GM10847 (cell line): ENCODE data around the gene PTGR3.

Source experiments
- POLR2A ChIP-seq: IDR thresholded peaks from 2 replicates; pipeline ENCODE4 v1.6.1; 2011; ENCODE audit not compliant: insufficient read length; ENCODE audit errors: extremely low read depth

The PTGR3 gene

GRCh38 chr18:75211953-75212750 lies 3.2 kb upstream of the PTGR3 start:
- TF ChIP-seq POLR2A, result no peak

- no peak for TF ChIP-seq POLR2A
Measured at GRCh38 chr18:75211626-75211952, 2.6 kb upstream of the PTGR3 start.

GRCh38 chr18:75211002-75211621 lies 2.2 kb upstream of the PTGR3 start:
- TF ChIP-seq POLR2A, result no peak

GRCh38 chr18:75210274-75211001 lies 1.5 kb upstream of the PTGR3 start, which contains the start of gene TSHZ1:
Gene TSHZ1 (plus strand): TSS chr18:75210797. CDS start chr18:75211877, 1,080 bp downstream.
- no peak for TF ChIP-seq POLR2A

GRCh38 chr18:75209951-75210258 lies 966 bp upstream of the PTGR3 start:
- TF ChIP-seq POLR2A, result no peak

GRCh38 chr18:75208836-75209128 lies 157 bp downstream of the PTGR3 start:
- peak; percentile 27 for TF ChIP-seq POLR2A

GRCh38 chr18:75208155-75208835 lies 644 bp downstream of the PTGR3 start:
- no peak for TF ChIP-seq POLR2A

GRCh38 chr18:75207310-75208154 lies 1.4 kb downstream of the PTGR3 start:
- TF ChIP-seq POLR2A, result no peak

- TF ChIP-seq POLR2A, result no peak
Measured at GRCh38 chr18:75206452-75207309, 2.3 kb downstream of the PTGR3 start.

- no peak for TF ChIP-seq POLR2A
Measured at GRCh38 chr18:75205514-75206132, 3.3 kb downstream of the PTGR3 start.

- no peak for TF ChIP-seq POLR2A
Measured at GRCh38 chr18:75204732-75205513, 4.0 kb downstream of the PTGR3 start.

GRCh38 chr18:75204269-75204731 lies 4.6 kb downstream of the PTGR3 start:
- TF ChIP-seq POLR2A, result no peak

GRCh38 chr18:75203416-75204268 lies 5.3 kb downstream of the PTGR3 start:
- no peak for TF ChIP-seq POLR2A
